DMS 273 (cell line): Measurements from ENCODE around the gene PFKP.

Experiments
- DNase-seq: peaks from one replicate; lab custom pipeline; 2025; ENCODE audit not compliant: unreplicated experiment; lab: John Stamatoyannopoulos, UW

PFKP gene

DNA sequence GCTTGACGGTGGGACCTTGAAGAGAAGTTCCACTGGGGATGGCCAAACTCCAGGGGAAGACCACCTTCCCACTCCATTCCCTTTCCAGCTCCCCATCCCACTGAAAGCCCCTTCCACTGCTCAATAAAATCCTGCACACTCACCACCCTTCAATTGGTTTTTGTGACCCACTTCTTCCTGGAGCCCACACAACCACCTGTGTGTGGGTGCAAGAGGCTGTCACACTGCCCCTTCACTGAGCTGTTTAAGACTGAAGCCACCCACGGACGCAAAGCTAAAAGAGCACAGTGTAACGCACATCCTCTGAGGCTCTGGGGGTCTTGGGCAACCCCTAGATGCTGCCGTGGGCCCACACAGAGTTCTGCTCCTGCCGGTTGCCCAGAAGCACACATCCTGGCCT, 118.0 kb downstream of the PFKP start:
- no peak for DNase-seq

DNA sequence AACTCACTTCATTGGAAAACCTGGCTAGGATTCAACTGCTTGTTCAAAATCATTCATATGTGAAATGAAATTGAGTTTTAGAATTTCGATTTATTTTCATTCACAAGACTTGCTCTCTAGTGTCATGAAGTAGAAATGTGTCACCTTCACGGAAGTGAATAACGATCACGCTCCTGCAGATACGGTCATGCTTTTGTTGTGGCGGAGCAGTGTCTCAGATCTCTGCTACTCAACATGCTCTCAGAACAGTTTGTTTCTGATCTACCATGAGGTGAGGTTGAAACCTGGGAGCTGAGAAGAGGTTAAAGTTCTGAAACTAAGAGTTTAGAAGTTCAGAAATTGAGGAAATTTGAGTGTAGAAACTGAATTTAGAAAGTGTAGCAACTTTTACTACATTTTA, 119.0 kb downstream of the PFKP start:
- no peak for DNase-seq
